ENCODE data around the gene OR51I2. TPM values are rescaled to one million over a fixed set of nuclear protein-coding genes. Genes with fewer than 3 reads are reported as not detected.

Gene OR51I2, protein sequence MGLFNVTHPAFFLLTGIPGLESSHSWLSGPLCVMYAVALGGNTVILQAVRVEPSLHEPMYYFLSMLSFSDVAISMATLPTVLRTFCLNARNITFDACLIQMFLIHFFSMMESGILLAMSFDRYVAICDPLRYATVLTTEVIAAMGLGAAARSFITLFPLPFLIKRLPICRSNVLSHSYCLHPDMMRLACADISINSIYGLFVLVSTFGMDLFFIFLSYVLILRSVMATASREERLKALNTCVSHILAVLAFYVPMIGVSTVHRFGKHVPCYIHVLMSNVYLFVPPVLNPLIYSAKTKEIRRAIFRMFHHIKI
- not detected in 5 replicates for total RNA-seq (2022; extraction: Qiagen RNA extraction)

DNA sequence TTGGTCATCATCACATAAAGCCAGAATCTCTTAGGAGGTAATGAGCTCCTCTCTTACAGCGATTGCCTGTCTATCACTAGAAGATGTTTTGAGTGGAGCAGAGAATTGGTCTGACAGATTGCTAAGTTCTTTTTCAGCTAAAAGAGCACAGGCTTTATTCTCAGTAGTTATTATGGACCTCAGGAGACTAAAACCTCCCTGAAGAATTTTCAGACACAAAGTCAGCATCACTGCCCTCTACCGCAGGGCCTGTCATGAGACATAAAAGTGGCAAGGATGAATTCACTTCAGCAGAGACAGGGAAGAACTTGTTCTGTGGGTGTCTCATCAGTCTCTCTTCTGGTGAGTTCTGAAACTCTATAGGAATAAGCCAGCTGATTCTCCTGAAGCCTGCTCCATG is at the start of gene OR51I2:
OR51I2 (plus strand) TSS at position 301 of the 400 bp plus-strand sequence. CDS start 4,166 bp downstream, outside the sequence.

GRCh38 chr11:5421811-5422210 is 27.3 kb upstream of the OR51I2 start, which contains the start of gene OR51Q1:
OR51Q1 (plus strand) TSS chr11:5422111; CDS start chr11:5422201, 90 bp downstream.

GRCh38 chr11:5441414-5441813 is 7.7 kb upstream of the OR51I2 start, which contains the start of gene OR51I1:
OR51I1 (minus strand) TSS chr11:5441514; CDS start chr11:5441514, 0 bp downstream.

GRCh38 chr11:5488385-5488784 is 39.3 kb downstream of the OR51I2 start, which contains the start of gene OR52D1:
OR52D1 (plus strand) TSS chr11:5488685; CDS start chr11:5488707, 22 bp downstream.

Other genes with a start within 250 kb of the OR51I2 start
- not detected in 5 replicates for gene OR51V1, start 248.6 kb upstream of the OR51I2 start, total RNA-seq (2022; extraction: Qiagen RNA extraction)
- gene HBB, start 222.3 kb upstream of the OR51I2 start, total RNA-seq (2022; extraction: Qiagen RNA extraction): not detected in 5 replicates
- not detected in 5 replicates for gene HBD, start 214.8 kb upstream of the OR51I2 start, total RNA-seq (2022; extraction: Qiagen RNA extraction)
- gene HBG1, start 199.5 kb upstream of the OR51I2 start, total RNA-seq (2022; extraction: Qiagen RNA extraction): not detected in 5 replicates
- gene HBG2, start 194.5 kb upstream of the OR51I2 start, total RNA-seq (2022; extraction: Qiagen RNA extraction): not detected in 5 replicates
- 0.15 to 0.29 TPM (median 0.21 TPM) in 3 of 5 replicates, not detected in the others for gene HBE1, start 179.4 kb upstream of the OR51I2 start, total RNA-seq (2022; extraction: Qiagen RNA extraction)
- gene OR51B4, start 147.4 kb upstream of the OR51I2 start, total RNA-seq (2022; extraction: Qiagen RNA extraction): not detected in 5 replicates
- gene OR51B2, start 125.0 kb upstream of the OR51I2 start, total RNA-seq (2022; extraction: Qiagen RNA extraction): not detected in 5 replicates
- not detected in 5 replicates for gene OR51B5, start 105.8 kb upstream of the OR51I2 start, total RNA-seq (2022; extraction: Qiagen RNA extraction)
- gene OR51B6, start 97.8 kb upstream of the OR51I2 start, total RNA-seq (2022; extraction: Qiagen RNA extraction): not detected in 5 replicates
- gene OR51M1, start 65.5 kb upstream of the OR51I2 start, total RNA-seq (2022; extraction: Qiagen RNA extraction): not detected in 5 replicates
- not detected in 5 replicates for gene OR51Q1, start 27.2 kb upstream of the OR51I2 start, total RNA-seq (2022; extraction: Qiagen RNA extraction)
- gene OR51I1, start 7.8 kb upstream of the OR51I2 start, total RNA-seq (2022; extraction: Qiagen RNA extraction): not detected in 5 replicates
- not detected in 5 replicates for gene OR52D1, start 39.4 kb downstream of the OR51I2 start, total RNA-seq (2022; extraction: Qiagen RNA extraction)
- not detected in 5 replicates for gene UBQLN3, start 60.6 kb downstream of the OR51I2 start, total RNA-seq (2022; extraction: Qiagen RNA extraction)
- gene UBQLNL, start 67.4 kb downstream of the OR51I2 start, total RNA-seq (2022; extraction: Qiagen RNA extraction): 0.04 TPM in 1 of 5 replicates, not detected in the others
- not detected in 5 replicates for gene OR52H1, start 99.2 kb downstream of the OR51I2 start, total RNA-seq (2022; extraction: Qiagen RNA extraction)
- not detected in 5 replicates for gene OR52B6, start 131.6 kb downstream of the OR51I2 start, total RNA-seq (2022; extraction: Qiagen RNA extraction)
- 10.4 to 13.1 TPM (median 12.8 TPM) in 5 replicates for gene TRIM6, start 147.3 kb downstream of the OR51I2 start, total RNA-seq (2022; extraction: Qiagen RNA extraction)
- 2.8 to 4.3 TPM (median 3.7 TPM) in 5 replicates for gene TRIM34, start 175.7 kb downstream of the OR51I2 start, total RNA-seq (2022; extraction: Qiagen RNA extraction)
- 10.9 to 13.7 TPM (median 12.0 TPM) in 5 replicates for gene TRIM5, start 235.8 kb downstream of the OR51I2 start, total RNA-seq (2022; extraction: Qiagen RNA extraction)
- 0.44 to 1.0 TPM (median 0.81 TPM) in 5 replicates for gene TRIM22, start 240.5 kb downstream of the OR51I2 start, total RNA-seq (2022; extraction: Qiagen RNA extraction)

Measured in A549 treated with CORT108297 at 1 μM for 4 hours (cell line).